Sigmoid colon (tissue), 4 donors: ENCODE measurements around the gene TRIP13.

Source experiments
- EP300 ChIP-seq, 4 donors: sonication (generic); formaldehyde crosslinking; IDR thresholded peaks; one replicate each; pipeline ENCODE4 v1.6.1; 2017; ENCODE audit warnings: antibody characterized with exemption in 4 of 4
- POLR2A ChIP-seq, 2 donors: fragments of 450-650 bp; IDR thresholded peaks; one replicate each; pipeline ENCODE4 v1.6.1; 2016; ENCODE audit warnings: antibody characterized with exemption in 2 of 2, mild to moderate bottlenecking in 2 of 2, moderate library complexity in 2 of 2
- POLR2AphosphoS5 ChIP-seq, 4 donors: sonication (generic); formaldehyde crosslinking; IDR thresholded peaks; one replicate each; pipeline ENCODE4 v1.6.1; 2017; ENCODE audit warnings: antibody characterized with exemption in 4 of 4
- TF ChIP-seq, protein P1 (sequence below), 4 experiments: fragments of 450-650 bp in 3 of 4; fragments of 200-600 bp in 1 of 4; IDR thresholded peaks; one replicate each; pipeline ENCODE4 v1.5.1; 2016 to 2019; ENCODE audit warnings: antibody characterized with exemption in 4 of 4, mild to moderate bottlenecking in 3 of 4, moderate library complexity in 2 of 4

DNA sequence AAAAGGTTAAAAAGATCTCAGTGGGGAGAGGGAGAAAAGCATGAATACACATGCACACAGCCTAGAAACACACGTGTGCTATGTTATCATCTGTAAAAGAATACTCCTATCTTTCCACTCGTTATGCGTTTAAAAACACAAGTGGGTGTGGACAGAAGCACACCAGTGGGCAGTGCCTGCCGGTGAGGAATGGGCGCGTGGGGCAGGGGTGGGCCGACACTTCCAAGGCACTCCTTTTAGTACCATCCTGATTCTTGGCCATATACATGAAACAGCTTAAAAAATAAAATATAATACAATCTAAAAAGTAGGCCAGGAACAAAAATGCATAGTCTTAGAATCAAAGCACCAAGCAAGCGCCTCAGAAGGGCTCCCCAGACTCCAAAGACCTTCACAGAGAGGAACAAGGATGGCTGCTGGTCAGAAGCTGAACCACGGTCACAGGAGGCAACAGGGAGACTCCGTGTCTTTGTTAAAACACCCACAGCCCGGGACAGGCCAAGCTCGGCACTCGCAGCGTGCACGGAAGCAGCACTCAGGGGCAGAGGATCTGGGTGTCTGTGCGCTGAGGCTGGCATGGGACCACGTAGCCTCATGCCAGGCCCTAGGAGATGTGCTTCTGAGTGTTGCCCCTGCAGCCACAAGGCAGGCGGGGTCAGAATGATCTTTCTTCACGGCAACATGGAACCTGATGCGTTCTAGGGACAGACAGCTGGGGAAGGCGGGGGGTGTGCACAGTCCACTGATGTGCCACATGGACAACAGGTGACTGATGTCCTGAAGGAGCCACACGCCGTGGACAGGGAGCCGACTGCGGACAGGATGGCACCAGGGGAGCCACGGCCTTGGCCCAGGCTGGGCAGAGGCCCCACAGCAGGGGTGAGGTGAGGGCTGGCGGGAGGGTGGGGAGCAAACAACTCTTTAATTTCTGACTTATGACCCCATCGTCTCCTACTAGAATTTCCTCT is 16.0 kb upstream of the TRIP13 start:
- TF ChIP-seq, protein P1, sequence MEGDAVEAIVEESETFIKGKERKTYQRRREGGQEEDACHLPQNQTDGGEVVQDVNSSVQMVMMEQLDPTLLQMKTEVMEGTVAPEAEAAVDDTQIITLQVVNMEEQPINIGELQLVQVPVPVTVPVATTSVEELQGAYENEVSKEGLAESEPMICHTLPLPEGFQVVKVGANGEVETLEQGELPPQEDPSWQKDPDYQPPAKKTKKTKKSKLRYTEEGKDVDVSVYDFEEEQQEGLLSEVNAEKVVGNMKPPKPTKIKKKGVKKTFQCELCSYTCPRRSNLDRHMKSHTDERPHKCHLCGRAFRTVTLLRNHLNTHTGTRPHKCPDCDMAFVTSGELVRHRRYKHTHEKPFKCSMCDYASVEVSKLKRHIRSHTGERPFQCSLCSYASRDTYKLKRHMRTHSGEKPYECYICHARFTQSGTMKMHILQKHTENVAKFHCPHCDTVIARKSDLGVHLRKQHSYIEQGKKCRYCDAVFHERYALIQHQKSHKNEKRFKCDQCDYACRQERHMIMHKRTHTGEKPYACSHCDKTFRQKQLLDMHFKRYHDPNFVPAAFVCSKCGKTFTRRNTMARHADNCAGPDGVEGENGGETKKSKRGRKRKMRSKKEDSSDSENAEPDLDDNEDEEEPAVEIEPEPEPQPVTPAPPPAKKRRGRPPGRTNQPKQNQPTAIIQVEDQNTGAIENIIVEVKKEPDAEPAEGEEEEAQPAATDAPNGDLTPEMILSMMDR (IDR thresholded peaks at IDR 0.05): no peak
- TF ChIP-seq POLR2AphosphoS5 (IDR thresholded peaks at IDR 0.05) (no peak), POLR2A (IDR thresholded peaks at IDR 0.05) (no peak), EP300 (IDR thresholded peaks at IDR 0.05) (no peak)
